Spleen (tissue), 13 donors: ENCODE data around the gene IL2. TPM values are rescaled to one million over a fixed set of nuclear protein-coding genes. Genes with fewer than 3 reads are reported as not detected.
A peak's percentile ranks its signal among the peaks of the same experiment; 100 is the strongest.

Source experiments
- DNase-seq: peaks from one replicate; pipeline ENCODE4 v3.0.0-alpha.2; 2020
- H3K27ac ChIP-seq, 8 donors: fragments of 200-600 bp; sonication (generic) in 7 of 8; 1 replicate in 4 of 8; 2 replicates in 4 of 8; pipeline versions ENCODE4 v1.5.0 to v1.8.0; 2016 to 2021; ENCODE audit warnings: inconsistent platforms in 4 of 8, mild to moderate bottlenecking in 4 of 8, moderate library complexity in 1 of 8
- H3K27me3 ChIP-seq, 7 donors: fragments of 200-600 bp; sonication (generic) in 6 of 7; replicated peaks in 1 of 7; 1 replicate in 4 of 7; 2 replicates in 3 of 7; pipeline versions ENCODE4 v1.5.0 to v1.8.0; 2016 to 2021; ENCODE audit warnings: inconsistent platforms in 3 of 7, mild to moderate bottlenecking in 1 of 7
- H3K36me3 ChIP-seq, 6 donors: fragments of 200-600 bp; sonication (generic) in 5 of 6; 1 replicate in 4 of 6; 2 replicates in 2 of 6; pipeline versions ENCODE4 v1.5.0 to v1.8.0; 2016 to 2021; ENCODE audit warnings: inconsistent platforms in 2 of 6
- H3K4me1 ChIP-seq, 6 donors: fragments of 200-600 bp; sonication (generic) in 5 of 6; 1 replicate in 3 of 6; 2 replicates in 3 of 6; pipeline versions ENCODE4 v1.5.0 to v1.8.0; 2016 to 2021; ENCODE audit warnings: inconsistent platforms in 3 of 6
- H3K4me3 ChIP-seq, 8 donors: fragments of 200-600 bp; sonication (generic) in 7 of 8; 1 replicate in 4 of 8; 2 replicates in 4 of 8; pipeline versions ENCODE4 v1.5.0 to v1.8.0; 2016 to 2021; ENCODE audit warnings: inconsistent platforms in 4 of 8, mild to moderate bottlenecking in 4 of 8, moderate library complexity in 2 of 8
- H3K9me3 ChIP-seq, 8 donors: fragments of 200-600 bp; sonication (generic) in 7 of 8; 1 replicate in 4 of 8; 2 replicates in 4 of 8; pipeline versions ENCODE4 v1.5.0 to v1.8.0; 2016 to 2021; ENCODE audit warnings: inconsistent platforms in 4 of 8
- CTCF ChIP-seq, 11 experiments: fragments of 200-600 bp in 7 of 11; fragments of 450-650 bp in 4 of 11; sonication (generic) in 4 of 11; IDR thresholded peaks in 8 of 11; conservative IDR thresholded peaks in 3 of 11; 1 replicate in 7 of 11; 2 replicates in 4 of 11; pipeline versions ENCODE4 v1.4.0 to v1.8.0; 2016 to 2021; ENCODE audit warnings: antibody characterized with exemption in 11 of 11, inconsistent platforms in 4 of 11, mild to moderate bottlenecking in 1 of 11
- POLR2A ChIP-seq, 3 donors: fragments of 450-650 bp; IDR thresholded peaks; one replicate each; pipeline ENCODE4 v1.5.1; 2017; ENCODE audit warnings: antibody characterized with exemption in 3 of 3, mild to moderate bottlenecking in 1 of 3
- POLR2AphosphoS5 ChIP-seq, 3 donors: sonication (generic); formaldehyde crosslinking; IDR thresholded peaks; one replicate each; pipeline ENCODE4 v1.5.1; 2017; ENCODE audit warnings: antibody characterized with exemption in 3 of 3
- WGBS, 5 donors: extraction: QIAGEN DNeasy Blood & Tissue Kit in 3 of 5; methylation state at CpG; one replicate each; pipeline versions ENCODE4 v1.1.5 to v1.1.7; 2013 to 2018; 5-methylcytosine and 5-hydroxymethylcytosine counted together
- intact Hi-C: fragments of 100-400 bp; cut with DNase I; formaldehyde crosslinking; loops from one replicate; pipeline ENCODE4 v1.15.0; 2023; ENCODE audit warnings: low total_unique reads
- long read RNA-seq, 2 donors: transcript quantifications; one replicate each; lab custom pipeline, GENCODE V29; 2026
- polyA plus RNA-seq, 3 donors: library from polyadenylated mRNA; stranded (reverse); fragments of 200-250 nt; gene quantifications; one replicate each; pipeline ENCODE4 v1.2.1, GENCODE V29; 2013
- total RNA-seq, 7 donors: library from RNA; depleted of rRNA in 3 of 7; stranded (reverse); fragments of >200 nt in 3 of 7; fragmentation: NEBNext Ultra II Directional in 4 of 7; extraction: Animal tissue kit (Norgen Biotek cat#: 25700) in 4 of 7; gene quantifications; one replicate each; pipeline versions ENCODE4 v1.1.0 to v1.2.1, GENCODE V29; 2016 to 2021
- donor health status: healthy with polysubstance abuse.
- donor health status: DM: no; HTN: no; CAD: no; lungs with moderate emphysema.
- donor health status: DM: no; HTN: no; CAD: no.
- donor health status: Bipolar disorder and iron deficiency.
- donor health status: healthy.
- donor health status: DM: no; HTN: no; CAD: no.
- donor health status: DM: yes; HTN: yes; CAD: no.

The IL2 gene
- total RNA-seq (under 1 TPM in 1 of 7 donors, not detected in 6; 0.27 TPM), polyA plus RNA-seq (under 1 TPM in 2 of 3 donors, not detected in 1; 0.24 to 0.32 TPM)
- long read RNA-seq, donor 1: 0 reads
- long read RNA-seq, donor 2: 0 reads

- no peaks in the 10 kb centered on the region for H3K27me3 ChIP-seq
- peaks cover 0 to 36% (median 12%) of the 10 kb centered on the region in 6 donors for H3K4me1 ChIP-seq
- 60 to 73% (median 71%) methylated on average over 2 of the region's 2 CpGs for WGBS, 5 donors
- peak within 1 kb of the TSS in 1 of 8 donors; percentile 6 for H3K4me3 ChIP-seq
- intact Hi-C loops: no loop called here
- no peaks in the 10 kb centered on the region for H3K36me3 ChIP-seq
- DNase-seq: no peak
- H3K27ac ChIP-seq: peak within 1 kb of the TSS in 3 of 8 donors; percentile 7 to 33 (median 22)
- H3K9me3 ChIP-seq: peaks cover 0 to 5% (median 0%) of the 10 kb centered on the region in 8 donors
- no peak for TF ChIP-seq POLR2A (IDR thresholded peaks at IDR 0.05)
- TF ChIP-seq POLR2AphosphoS5 (IDR thresholded peaks at IDR 0.05): no peak
- TF ChIP-seq CTCF (IDR thresholded peaks at IDR 0.05 in 8 of 11, conservative IDR thresholded peaks at IDR 0.05 in 3 of 11): no peak
Measured at GRCh38 chr4:122456231-122457116, at the start of gene IL2. Gene IL2, minus strand, starts transcription at chr4:122456725. Its CDS starts 285 bp downstream, at chr4:122456440.

GRCh38 chr4:122503214-122503613, 46.7 kb upstream of the IL2 start:
- H3K27ac ChIP-seq: no peak overlapping the region
- TF ChIP-seq POLR2A (IDR thresholded peaks at IDR 0.05): no peak
- no peak for TF ChIP-seq CTCF (IDR thresholded peaks at IDR 0.05 in 8 of 11, conservative IDR thresholded peaks at IDR 0.05 in 3 of 11)
- TF ChIP-seq POLR2AphosphoS5 (IDR thresholded peaks at IDR 0.05): no peak

GRCh38 chr4:122500852-122501501, 44.5 kb upstream of the IL2 start:
- no peaks in the 10 kb centered on the region for H3K27me3 ChIP-seq
- no peaks in the 10 kb centered on the region for H3K36me3 ChIP-seq
- TF ChIP-seq POLR2A (IDR thresholded peaks at IDR 0.05) (no peak), CTCF (IDR thresholded peaks at IDR 0.05 in 8 of 11, conservative IDR thresholded peaks at IDR 0.05 in 3 of 11) (no peak), POLR2AphosphoS5 (IDR thresholded peaks at IDR 0.05) (no peak)
- 72 to 86% (median 81%) methylated on average over 4 of the region's 4 CpGs for WGBS, 5 donors
- H3K4me1 ChIP-seq: no peaks in the 10 kb centered on the region
- no peak overlapping the region for H3K27ac ChIP-seq
- DNase-seq: no peak
- H3K9me3 ChIP-seq: no peaks in the 10 kb centered on the region
- intact Hi-C loops: no loop called here
- no peak overlapping the region for H3K4me3 ChIP-seq

More at GRCh38 chr4:122503214-122503613, 46.7 kb upstream of the IL2 start:
- H3K36me3 ChIP-seq: no peaks in the 10 kb centered on the region
- no peak overlapping the region for H3K4me3 ChIP-seq
- no peak for DNase-seq
- no peaks in the 10 kb centered on the region for H3K4me1 ChIP-seq
- H3K27me3 ChIP-seq: no peaks in the 10 kb centered on the region
- 2 to 17% (median 12%) methylated on average over 3 of the region's 3 CpGs for WGBS, 5 donors
- H3K9me3 ChIP-seq: no peaks in the 10 kb centered on the region
- intact Hi-C loops: no loop called here

- intact Hi-C loops: no loop called here
- TF ChIP-seq CTCF (IDR thresholded peaks at IDR 0.05 in 8 of 11, conservative IDR thresholded peaks at IDR 0.05 in 3 of 11): no peak
- no peak for TF ChIP-seq POLR2AphosphoS5 (IDR thresholded peaks at IDR 0.05)
- TF ChIP-seq POLR2A (IDR thresholded peaks at IDR 0.05): no peak
- Histone ChIP-seq H3K36me3 (no peaks in the 10 kb centered on the region), H3K9me3 (peaks cover 2 to 59% (median 49%) of the 10 kb centered on the region in 8 donors), H3K4me3 (no peak overlapping the region), H3K27me3 (no peaks in the 10 kb centered on the region), H3K27ac (no peak overlapping the region), H3K4me1 (no peaks in the 10 kb centered on the region)
- no peak for DNase-seq
Measured at GRCh38 chr4:122489061-122489460, 32.5 kb upstream of the IL2 start.
